Stimulated activated CD8-positive, alpha-beta memory T cell treated with anti-CD3 and anti-CD28 coated beads, Interleukin-2, amount 100 ng/mL, for 48 hours (primary cell): Measurements from ENCODE around the gene VPS16.
A peak's percentile ranks its signal among the peaks of the same experiment; 100 is the strongest.

Source experiments
- DNase-seq, 2 donors: peaks; one replicate each; pipeline ENCODE4 v3.0.0-alpha.2; 2020; ENCODE audit warnings: low read depth in 2 of 2

Gene VPS16

DNA sequence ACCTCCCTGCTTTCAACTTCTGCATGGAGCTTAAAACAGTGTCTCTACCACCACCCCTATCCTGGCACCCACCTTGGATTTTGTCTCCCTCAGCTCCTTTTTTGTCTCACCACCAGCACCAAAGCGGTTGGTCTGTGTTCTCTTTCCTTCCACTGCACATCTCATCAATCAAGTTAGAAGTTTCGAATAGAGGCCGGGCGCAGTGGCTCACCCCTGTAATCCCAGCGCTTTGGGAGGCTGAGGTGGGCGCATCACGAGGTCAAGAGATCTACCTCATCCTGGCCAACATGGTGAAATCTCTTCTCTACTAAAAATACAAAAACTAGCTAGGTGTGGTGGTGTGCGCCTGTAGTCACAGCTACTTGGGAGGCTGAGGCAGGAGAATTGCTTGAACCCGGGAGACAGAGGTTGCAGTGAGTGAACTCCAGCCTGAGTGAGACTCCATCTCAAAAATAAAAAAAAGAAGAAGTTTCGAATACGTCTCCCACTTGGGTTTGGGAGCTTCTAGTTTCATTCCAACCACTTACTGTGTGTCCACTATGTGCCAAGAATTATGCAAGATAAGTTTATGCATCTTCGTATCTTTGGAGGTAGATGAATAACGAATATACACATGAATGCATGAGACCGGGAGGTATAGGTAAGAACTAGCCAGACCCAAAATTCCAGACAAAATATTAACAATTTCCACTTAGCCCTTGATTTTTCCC lies 6.0 kb upstream of the VPS16 start:
- no peak for DNase-seq

DNA sequence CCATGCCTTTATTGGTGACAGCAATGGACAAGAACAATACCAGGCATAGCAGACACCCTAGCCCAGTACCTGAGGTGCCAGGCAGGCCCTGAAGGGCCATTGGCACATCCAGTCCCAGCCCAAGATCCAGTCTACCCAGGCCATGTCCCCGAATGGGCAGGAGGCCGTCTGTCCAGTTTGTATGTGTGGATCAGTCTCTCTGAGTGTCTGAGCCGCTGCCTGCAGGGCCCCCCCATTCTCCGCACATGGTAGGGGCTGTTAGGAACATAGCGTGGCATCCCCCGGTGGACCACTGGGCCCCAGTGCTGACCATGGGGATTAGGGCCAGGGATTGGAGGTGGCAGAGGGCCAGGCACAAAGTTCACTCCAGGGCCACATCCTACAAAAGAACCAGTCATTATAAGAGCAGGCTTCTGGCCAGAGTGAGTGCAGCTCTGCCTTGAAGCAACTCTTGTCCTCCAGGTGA lies 5.2 kb upstream of the VPS16 start:
- no peak for DNase-seq

DNA sequence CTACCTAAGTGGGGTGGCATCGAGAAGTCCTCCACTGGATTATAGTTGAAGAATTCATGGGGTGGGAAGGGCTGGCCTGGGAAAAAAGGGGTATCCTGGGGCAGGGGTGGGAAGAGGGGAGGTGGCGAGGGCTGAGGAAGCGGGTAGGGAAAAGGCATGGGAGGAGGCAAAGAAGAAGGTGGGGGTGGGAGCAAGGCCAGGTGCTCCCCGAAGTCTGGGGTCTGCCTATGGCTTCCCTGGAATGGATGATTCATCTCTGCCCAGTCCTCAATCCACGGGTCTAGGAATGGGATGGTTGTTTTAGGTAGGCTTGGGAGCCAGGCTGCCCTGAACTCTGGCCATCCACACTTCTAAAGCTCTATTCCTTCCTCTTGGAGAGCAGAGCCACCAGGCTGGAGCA lies 4.5 kb upstream of the VPS16 start:
- DNase-seq = no peak

DNA sequence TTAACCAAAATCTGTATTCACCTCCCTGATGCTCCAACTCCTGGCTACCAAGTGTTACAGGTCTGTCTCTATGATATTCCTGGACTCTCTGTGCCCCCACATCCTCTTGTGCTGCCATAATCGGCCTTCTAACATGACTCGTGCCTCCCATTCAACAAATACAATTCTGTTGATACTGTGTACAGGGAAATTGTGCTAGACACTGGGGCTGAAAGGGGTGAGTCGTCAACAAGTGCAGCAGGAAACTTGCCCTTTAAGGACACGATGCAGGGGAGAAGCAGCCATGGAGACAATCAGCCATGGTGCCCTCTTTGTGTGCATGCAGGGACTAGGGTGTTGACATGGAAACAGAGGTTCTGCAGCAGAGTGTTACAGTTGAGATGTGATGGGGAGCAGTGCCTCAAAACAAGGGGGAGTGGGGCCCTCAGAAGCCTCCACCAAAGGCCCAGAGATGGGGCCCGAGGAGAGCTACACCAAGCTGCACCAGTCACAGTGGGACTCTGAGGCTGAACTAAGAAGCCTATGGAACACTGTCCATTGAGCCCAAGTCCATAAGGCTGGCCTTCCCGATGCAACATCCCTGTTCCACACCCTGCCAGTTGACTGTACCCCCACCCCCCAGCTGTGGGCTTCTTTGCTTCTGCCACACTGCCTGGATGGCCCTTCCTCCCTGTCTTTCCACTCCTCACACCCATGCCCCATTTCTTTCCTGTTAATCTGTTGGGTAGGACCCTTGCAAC lies 3.2 kb upstream of the VPS16 start:
- no peak for DNase-seq

DNA sequence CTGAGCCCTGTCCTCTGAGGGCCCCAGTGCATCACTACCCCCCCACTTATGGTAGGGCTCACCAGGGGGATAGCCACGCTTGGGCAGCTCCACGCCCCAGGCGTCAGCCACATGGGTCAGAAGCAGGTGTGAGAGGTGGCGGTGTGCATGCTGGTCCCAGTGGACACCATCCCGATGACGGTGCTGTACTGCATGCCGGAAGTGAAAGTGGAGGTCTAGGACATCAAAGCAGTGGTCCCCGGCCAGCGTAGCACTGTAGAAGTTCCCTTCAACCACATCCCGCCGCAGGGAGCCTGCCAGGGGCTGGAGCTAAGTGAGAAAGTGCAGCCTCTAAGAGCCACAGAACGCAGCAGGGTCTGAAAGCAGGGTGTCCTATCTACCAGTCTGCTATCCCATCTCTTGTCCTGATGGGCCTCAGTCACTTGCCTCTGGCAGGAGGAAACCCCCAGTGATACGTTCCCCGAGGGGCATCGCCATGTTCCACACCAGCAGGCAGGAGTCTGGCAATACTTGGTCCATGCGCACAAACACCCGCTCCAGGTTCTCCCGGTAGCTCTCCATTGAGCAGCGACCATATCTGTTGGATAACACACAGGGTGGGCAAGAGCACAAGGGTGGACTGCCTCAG lies 2.3 kb upstream of the VPS16 start:
- no peak for DNase-seq

DNA sequence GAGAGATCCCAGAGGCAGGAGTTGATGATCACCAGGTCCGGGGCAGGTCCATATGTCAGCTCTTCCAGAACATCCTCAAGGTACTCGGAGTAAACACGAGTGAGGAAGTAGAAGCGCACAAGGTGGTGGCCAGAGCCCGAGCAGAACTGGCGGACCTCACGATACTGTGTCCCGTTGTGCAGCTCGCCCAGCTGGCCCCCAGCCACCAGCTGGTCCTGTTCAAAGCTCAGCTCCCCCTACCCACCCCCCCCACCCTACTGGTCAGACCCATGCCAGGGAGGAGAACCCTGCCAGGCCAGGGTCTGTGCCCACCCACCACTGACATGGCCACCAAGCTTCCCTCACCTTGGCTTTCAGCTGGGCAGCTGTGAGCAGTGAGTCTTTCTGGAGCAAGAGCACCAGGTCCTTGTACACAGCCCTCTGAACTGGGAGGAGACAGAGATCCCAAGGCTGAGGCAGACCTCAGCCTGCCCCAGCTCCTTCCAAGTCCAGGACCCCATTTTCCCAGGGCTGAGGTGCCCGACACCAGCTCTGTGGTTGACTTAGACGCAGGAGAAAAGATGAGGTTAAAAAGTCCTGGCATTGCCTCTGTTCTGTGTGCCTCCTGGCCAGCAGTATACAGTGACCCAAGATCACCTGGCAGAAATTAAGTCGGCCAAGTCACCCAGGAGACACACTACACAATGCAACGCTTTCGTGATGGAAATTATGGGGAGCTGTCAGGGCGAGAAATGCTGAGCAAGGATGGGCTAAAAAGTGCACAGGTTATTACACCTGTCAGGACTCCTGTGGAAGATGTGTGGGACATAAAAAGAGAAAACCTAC lies 1.5 kb upstream of the VPS16 start:
- DNase-seq = no peak

DNA sequence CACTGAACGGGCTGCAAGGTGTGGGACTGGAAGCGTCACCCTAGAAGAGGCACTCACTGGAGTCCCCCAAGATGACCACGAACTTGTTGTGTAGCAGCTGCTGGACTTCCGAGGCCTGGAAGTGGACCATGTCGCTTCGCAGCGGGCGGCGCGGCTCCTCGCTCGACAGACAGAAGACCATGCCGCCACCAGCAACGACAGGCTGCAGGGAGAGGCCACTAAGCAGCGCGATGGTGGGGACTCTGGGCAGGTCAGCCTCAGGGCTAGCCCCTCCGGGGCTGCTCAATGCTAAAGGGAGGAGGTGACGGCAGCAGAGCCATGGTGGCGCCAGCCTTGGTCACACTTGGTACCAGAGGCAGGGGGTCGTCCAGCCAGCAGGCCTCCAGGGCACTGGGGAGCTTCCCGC lies 810 bp upstream of the VPS16 start:
- no peak for DNase-seq

DNA sequence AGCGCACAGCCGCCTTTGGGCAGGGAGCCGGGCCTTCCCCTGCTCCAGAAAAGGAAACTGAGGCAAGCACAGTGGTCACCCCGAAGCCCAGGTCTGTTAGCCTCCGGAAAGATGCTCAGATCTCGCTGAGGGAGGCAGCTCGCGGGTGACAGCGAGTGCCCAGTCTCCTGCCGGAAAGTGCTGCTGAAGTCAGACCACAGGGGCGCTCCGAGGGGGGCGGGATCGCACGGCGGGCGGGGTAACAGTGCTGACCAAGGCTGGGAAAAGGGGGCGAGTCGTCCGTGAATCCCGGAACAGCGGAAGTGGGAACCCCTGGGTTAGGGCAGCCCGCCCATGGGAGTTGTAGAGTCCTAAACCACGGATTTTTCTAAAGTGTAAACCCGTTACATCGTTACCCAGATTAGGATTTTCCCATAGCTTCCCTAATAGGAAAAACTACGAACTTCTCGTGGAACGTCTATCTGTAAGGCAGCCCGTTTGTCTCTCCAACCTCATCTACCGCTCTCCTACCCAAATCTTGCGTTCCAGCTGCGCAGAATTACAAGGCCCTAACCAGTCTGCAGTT lies 504 bp downstream of the VPS16 start:
- peak in 1 of 2 donors; percentile 41 for DNase-seq

DNA sequence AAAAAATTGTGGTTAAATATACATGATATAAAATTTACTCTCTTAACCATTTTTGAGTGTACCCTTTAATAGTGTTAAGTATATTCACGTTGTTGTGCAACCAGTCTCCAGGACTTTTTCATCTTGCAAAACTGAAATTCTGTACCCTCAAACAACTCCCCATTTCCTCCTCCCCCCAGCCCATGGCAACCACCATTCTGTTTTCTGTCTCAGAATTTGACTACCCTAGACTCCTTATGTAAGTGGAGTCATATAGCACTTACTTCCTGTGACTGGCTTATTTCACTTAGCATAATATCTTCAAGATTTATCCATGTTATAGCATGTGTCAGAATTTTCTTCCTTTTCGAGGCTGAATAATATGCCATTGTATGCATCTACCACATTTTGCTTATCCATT lies 5.1 kb downstream of the VPS16 start:
- DNase-seq = no peak

DNA sequence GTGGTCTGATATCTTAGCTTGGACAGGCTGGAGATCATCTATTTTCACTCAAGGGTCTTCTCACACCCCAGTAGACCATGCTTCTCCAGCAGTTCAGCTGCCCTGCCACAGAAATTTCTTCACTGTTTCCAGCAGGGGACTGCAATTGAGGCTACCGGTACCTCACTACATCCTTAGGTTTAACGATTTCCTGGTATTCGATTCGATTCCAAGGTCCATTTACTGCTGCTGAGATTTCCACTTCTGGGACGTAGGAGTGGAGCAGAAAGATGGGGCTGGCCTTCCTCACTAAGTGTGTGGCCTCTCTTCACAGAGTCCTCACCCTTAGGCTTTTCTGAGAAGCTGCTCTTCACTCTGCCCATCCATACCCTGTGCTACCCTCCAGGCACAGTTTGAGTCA lies 6.2 kb downstream of the VPS16 start:
- DNase-seq = no peak

DNA sequence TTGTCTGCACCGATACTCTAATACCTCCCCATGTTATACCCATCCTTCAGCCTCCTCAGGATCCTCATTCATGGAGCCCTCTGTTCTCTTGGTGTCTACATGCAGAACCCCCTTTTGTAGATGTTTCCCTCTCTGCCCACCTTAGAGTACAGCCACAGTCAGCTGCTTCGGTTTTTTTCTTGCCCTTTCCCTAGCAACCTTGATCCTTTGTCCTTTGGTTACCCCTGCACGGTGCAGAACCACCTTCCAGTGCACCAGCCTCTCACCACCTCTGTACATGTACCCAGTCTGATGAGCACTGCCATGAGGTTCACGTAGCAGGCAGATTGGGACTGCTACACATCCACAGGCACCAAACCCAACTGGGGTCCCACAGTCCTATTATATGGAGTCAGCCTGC lies 7.3 kb downstream of the VPS16 start:
- DNase-seq = no peak

DNA sequence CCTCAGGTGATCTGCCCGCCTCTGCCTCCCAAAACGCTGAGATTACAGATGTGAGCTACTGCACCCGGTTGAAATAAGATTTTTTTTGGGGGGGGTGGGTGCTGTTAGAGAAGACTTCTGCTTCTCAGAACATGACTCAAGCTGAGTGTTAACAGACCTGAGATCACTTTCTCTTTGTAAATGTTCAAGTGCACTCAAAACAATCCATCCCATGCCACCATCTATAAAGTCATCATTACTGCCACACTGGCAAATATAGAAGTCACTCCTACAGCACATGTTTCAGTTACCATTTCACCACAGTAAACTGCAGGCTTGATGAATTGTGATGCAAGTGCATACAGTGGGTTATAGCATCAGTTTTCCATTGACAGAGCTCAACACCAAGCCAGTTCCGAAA lies 9.0 kb downstream of the VPS16 start:
- DNase-seq = no peak

DNA sequence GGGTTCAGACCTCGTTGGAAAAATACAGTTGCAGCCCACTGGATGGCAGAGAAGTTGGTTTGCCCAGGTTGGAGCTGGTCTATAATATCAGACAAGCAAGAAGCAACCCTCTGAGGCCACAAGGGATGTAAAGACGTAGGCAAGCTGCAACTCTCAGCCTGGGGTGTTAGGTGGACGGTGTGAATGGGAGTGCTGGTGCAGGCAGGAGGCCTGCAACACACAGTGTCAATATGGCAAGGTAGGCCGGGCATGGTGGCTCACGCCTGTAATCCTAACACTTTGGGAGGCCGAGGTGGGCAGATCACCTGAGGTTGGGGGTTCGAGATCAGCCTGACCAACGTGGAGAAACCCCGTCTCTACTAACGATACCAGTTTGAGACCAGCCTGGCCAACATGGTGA lies 10.5 kb downstream of the VPS16 start:
- no peak for DNase-seq

DNA sequence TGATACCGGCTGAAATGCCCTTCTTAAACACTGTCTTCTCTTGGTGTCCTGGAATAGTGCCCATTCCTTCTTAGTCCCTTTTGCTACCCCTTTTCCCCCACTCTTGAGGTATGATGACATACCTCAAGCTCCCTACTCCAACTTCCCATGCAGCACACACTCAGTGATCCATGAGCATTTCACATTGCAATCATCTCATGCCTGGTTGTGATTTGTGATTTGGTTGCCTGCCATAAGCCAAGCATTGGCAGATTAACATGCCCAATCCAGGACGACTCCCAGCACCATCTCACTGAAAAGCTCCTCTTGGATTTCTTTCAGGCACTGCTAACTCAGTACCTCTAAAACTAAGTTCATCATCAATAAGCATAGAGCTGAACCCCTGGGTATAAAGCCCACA lies 18.0 kb downstream of the VPS16 start:
- no peak for DNase-seq

DNA sequence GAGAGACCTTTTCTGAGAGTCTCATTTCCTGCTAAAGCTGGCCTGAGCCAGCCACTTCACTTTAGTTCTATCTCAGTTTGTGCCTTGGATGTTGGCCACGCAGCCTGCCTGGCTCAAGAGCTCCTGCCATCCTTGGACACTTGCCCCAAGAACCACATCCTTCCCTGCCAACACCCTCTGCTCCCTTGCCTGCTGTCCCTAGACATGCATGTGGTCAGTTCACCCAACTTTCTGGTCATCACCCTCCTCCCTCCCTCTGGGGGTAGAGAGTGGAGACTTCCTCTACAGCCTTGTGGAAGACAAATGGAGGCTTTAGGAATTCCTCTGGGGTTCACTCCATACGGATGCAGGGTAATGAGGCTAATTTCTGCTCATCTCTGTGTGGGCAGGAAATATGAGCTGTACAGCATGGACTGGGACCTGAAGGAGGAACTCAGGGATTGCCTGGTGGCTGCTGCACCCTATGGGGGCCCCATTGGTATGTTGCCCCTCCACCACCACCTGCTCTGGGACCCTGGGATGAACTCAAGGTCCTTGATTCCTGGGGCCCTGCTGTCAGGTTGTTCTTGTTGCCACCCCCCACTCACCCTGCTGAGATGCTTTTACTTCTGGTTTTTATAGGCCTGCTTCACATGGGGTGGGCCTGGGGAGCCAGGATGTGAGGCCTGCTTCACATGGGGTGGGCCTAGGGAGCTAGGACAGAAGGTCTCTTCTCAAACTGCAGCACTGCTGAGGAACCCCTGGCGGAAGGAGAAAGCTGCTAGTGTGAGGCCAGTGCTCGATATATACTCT lies 19.0 kb downstream of the VPS16 start:
- DNase-seq = no peak

DNA sequence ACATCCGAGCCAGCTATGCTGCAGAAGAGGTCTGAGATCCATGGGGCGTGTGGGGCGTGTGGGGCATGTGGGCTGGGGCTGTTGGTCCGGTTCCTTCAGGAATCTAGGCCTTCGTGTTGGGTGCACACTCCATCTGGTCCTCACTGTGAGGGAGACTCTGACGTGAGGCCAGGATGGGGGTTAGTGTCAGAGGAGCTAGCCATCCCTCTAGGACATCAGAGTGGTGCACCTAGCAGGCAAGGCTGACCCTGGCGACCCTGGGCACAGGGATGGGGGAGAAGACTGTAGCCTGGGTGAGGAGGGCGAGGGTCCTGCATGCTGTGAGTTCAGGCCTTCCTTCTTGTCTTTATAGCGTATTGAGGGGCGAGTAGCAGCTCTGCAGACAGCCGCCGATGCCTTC lies 24.1 kb downstream of the VPS16 start:
- no peak for DNase-seq

DNA sequence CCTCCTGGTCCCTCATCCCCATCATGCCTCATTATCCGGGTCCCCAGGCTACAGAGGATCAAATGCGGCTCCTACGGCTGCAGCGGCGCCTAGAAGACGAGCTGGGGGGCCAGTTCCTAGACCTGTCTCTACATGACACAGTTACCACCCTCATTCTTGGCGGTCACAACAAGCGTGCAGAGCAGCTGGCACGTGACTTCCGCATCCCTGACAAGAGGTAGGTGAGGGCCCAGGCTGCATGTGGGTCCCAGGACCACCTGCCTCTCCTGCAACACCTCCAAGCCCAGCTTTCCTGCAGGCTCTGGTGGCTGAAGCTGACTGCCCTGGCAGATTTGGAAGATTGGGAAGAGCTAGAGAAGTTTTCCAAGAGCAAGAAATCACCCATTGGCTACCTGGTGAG lies 24.6 kb downstream of the VPS16 start:
- no peak for DNase-seq

DNA sequence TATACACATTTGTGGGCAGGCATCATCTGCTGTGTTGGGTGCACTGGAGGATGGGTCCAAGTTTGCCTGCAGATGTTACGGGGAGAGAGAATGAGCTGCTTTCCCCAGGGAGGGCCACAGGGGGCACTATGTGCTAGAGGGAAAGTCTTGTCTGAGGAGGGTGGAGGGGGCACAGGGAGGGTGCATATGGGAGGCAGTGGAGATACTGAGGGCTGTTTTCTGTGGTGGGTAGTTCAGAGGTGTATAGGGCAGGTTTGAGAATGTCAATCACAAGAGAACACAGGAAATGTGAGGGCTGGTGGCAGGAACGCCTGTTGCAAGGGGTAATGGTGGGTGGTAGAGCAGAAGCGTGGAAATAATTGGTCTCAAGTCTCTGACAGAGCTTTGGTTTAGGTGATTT lies 25.1 kb downstream of the VPS16 start:
- peak in 1 of 2 donors; percentile 64 for DNase-seq

DNA sequence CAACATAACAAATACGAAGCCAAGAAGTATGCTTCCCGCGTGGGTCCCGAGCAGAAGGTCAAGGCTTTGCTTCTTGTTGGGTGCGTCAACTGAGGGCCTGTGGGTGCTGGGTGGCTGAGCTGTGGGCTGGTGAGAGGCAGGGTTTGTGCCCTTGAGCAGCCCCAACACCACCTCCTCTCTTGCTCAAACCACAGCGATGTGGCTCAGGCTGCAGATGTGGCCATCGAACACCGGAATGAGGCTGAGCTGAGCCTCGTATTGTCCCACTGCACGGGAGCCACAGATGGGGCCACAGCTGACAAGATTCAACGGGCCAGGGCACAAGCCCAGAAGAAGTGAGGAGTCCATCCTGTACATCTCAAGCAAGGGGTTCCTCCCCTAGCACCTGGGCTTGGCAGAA lies 25.7 kb downstream of the VPS16 start:
- no peak for DNase-seq

DNA sequence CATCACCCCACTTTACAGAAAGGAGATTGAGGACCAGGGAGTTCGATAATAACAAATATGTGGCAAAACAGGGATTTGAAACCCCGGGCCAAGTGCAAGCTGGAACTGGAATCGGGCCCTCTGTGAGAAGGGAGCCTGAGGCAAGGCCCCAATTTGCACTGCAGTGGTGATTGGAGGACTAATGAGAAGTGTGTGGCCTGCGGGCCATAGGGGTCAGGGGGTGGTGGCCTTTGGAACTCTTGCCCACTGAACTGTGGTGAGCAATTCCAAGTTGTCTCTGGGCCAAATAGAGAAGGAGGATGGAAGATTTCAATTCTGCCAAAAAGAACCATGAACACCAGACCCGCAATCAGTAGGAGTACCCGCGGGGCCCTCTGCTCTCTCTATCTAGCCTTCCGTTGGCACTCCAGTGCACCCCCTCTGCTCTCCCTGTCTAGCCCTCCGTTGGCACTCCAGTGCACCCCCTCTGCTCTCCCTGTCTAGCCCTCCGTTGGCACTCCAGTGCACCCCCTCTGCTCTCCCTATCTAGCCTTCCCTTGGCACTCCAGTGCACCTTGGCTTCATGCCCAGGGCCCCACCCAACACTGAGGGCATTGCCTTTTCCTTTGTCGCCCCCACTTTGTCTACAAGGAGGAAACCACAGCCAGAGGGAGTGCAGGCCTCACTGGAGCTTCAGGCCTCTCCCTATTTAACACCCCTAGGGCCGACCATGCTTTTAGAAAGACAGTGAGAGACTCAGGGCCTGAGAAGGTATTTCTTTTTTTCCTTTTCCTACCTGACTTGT lies 26.7 kb downstream of the VPS16 start:
- no peak for DNase-seq
